Stimulated activated CD8-positive, alpha-beta memory T cell treated with anti-CD3 and anti-CD28 coated beads, Interleukin-4, amount 100 ng/mL, for 24 hours (primary cell): ENCODE data around the gene MYZAP.
A peak's percentile ranks its signal among the peaks of the same experiment; 100 is the strongest.

Experiments
- DNase-seq: peaks from one replicate; pipeline ENCODE4 v3.0.0-alpha.2; 2020; ENCODE audit warnings: low read depth

MYZAP gene

GRCh38 chr15:57698991-57699390, 107.3 kb downstream of the MYZAP start:
- no peak for DNase-seq

- DNase-seq: no peak
Observed at GRCh38 chr15:57703387-57703786, 111.7 kb downstream of the MYZAP start.

DNA sequence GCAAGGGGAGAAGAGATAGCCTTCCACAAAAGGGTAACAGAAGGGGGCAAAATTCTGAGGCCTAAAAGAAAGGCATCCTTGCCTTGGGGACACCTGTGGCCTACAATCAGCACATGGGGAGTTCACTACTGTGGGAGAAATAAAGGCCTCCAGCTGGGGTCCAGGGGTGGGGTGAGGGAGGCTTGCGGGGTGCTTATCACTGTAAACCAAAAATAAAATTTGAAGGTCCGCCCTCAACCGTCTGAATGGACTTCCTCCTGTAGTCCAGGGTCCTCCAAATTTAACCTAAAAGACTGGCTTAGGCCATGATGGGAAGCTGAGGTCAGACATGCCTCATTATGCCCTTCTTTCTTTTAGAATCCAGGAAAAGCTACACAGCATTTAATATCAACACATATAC, 112.7 kb downstream of the MYZAP start:
- DNase-seq: no peak

GRCh38 chr15:57705746-57706404, 114.2 kb downstream of the MYZAP start:
- DNase-seq: no peak

DNA sequence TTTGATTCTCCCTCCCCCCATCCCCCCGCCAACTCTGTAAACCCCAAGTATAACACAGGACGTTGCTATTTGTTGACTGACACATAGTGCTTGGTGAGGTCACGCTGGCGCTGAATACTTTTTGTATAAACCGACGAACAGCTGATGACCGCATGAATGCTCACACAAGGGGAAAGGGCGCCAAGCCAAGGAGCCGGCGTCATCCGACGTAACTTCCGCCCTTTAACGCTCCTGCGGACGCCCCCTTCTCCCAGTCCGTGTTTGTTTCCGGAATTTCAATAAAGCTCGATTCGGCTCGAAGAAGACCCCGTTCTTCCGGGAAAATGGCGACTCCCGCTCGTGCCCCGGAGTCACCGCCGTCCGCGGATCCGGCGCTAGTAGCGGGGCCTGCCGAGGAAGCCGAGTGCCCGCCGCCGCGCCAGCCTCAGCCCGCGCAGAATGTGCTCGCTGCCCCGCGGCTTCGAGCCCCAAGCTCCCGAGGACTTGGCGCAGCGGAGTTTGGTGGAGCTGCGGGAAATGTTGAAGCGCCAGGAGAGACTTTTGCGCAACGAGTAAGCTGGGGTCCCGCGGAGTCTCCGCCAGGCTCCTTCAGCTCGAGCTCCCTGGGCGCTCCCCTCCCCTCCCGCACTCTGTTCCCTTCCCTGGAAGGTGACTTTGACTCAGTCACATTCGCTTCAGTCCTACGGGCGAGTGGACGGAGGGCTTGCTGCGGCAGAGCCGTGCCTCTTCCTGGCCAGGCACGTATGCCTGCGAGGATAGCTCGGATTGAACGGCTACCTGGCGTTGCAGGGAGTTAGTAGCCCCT, 114.9 kb downstream of the MYZAP start, which contains the start of gene POLR2M:
TSS of gene POLR2M (plus strand) at position 310 of the 805 bp plus-strand sequence. CDS start at position 439, 129 bp downstream.
- peak; percentile 81 for DNase-seq

DNA sequence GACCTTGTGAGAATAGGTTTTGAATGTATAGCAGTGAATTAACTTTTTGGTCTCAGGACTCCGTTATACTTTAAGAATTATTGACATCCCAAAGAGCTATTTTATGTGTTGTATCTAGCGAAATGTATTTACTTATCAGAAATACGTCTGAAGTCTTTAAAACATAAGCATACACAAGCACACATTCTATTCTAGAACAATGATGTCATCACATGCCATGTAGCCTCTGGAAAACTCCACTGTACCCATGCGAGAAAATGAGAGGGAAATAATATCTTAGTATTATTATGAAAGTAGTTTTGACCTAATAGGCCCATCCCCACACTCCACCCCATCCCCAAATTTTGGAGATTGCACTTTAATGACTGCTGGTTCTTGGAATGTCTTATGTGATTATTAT, 116.3 kb downstream of the MYZAP start:
- no peak for DNase-seq

- DNase-seq: no peak
Observed at GRCh38 chr15:57718309-57718708, 126.6 kb downstream of the MYZAP start.

GRCh38 chr15:57720867-57721266, 129.2 kb downstream of the MYZAP start:
- DNase-seq: no peak

DNA sequence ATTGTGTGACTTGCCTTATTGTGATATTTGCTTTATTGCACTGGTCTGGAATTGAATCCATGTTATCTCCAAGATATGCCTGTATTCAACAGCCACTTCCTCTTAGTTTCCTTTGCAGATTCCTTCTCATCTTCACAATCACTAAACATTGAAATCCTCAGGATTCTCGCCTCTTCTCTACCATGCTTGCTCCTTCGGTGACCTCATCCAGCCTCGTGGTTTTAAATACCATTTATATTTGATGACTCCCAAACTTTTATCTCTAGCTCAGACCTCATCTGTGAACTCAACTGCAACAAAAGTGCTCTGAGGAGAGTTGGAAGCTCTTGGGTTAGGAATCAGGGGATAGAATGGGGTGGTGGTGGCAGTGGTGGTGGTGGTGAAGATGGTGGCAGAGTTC, 134.7 kb downstream of the MYZAP start:
- DNase-seq: no peak

- DNase-seq: no peak
Observed at GRCh38 chr15:57727031-57727430, 135.3 kb downstream of the MYZAP start.

DNA sequence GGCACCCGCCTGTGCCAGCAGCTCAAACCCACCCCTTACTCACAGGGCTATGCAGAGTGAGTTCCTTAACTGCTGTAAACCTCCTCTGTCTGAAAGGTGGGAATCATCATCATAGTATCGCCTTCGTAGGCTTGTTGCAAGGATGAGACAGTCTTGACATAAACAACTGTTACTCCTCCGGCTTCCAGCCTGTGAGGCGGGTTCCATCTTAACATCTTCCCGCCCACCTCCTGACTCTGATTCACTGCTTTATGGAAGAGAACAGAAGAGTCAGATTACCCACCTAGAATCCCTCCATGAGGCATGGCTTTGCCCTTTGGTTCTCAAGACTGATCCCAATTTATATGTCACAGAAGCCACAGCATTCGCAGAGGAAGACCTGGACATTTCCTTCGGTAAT, 136.7 kb downstream of the MYZAP start:
- no peak for DNase-seq

DNA sequence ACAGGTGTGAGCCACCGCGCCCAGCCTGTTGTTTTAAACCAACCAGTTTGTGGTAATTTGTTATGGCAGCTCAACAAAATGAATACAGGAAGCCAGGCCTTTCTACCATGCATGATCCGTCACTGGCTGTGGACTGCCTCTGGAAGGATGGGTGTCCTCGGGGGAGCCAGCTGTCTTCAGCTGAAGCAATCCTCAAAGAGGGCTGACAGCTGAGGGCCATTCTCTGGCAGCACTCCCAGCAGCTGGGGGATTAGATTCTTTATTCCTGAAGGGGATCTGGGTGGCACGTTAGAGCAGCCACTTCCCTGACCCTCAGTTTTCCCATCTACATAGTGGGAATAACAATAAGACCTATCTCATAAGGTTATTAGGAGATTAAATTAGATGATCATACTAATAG, 139.2 kb downstream of the MYZAP start:
- DNase-seq: no peak

GRCh38 chr15:57731530-57732103, 139.9 kb downstream of the MYZAP start:
- DNase-seq: no peak

- peak; percentile 15 for DNase-seq
Observed at GRCh38 chr15:57732526-57733331, 141.0 kb downstream of the MYZAP start.

- DNase-seq: no peak
Observed at GRCh38 chr15:57734860-57735259, 143.2 kb downstream of the MYZAP start.
